WERI-Rb-1 (cell line): ENCODE measurements around the gene MPHOSPH9.

ENCODE experiments used
- DNase-seq: peaks from one replicate; pipeline ENCODE4 v3.0.0-alpha.2; 2020
- H3K27ac ChIP-seq: fragments of 250-450 bp; sonication (Bioruptor Pico); 2 replicates; pipeline ENCODE4 v1.5.1; 2020; ENCODE audit warnings: mild to moderate bottlenecking, moderate library complexity
- H3K27me3 ChIP-seq: fragments of 250-450 bp; sonication (Bioruptor Pico); 2 replicates; pipeline ENCODE4 v1.5.1; 2021; ENCODE audit warnings: mild to moderate bottlenecking, low read depth, moderate library complexity; ENCODE audit not compliant: insufficient read depth, severe bottlenecking
- H3K36me3 ChIP-seq: fragments of 250-450 bp; sonication (Bioruptor Pico); 2 replicates; pipeline ENCODE4 v1.5.1; 2020; ENCODE audit warnings: mild to moderate bottlenecking, moderate library complexity
- H3K4me3 ChIP-seq: 2 replicates; pipeline ENCODE4 v1.5.1; 2011; ENCODE audit warnings: low read depth, mild to moderate bottlenecking, control low read depth, low read length
- H3K9me3 ChIP-seq: fragments of 250-450 bp; sonication (Bioruptor Pico); 2 replicates; pipeline ENCODE4 v1.5.1; 2021; ENCODE audit warnings: mild to moderate bottlenecking, moderate library complexity; ENCODE audit not compliant: severe bottlenecking
- CTCF ChIP-seq: IDR thresholded peaks from 2 replicates; pipeline ENCODE4 v1.5.1; 2011; ENCODE audit warnings: low read depth, mild to moderate bottlenecking, control low read depth, inconsistent platforms, low read length

The MPHOSPH9 gene

DNA sequence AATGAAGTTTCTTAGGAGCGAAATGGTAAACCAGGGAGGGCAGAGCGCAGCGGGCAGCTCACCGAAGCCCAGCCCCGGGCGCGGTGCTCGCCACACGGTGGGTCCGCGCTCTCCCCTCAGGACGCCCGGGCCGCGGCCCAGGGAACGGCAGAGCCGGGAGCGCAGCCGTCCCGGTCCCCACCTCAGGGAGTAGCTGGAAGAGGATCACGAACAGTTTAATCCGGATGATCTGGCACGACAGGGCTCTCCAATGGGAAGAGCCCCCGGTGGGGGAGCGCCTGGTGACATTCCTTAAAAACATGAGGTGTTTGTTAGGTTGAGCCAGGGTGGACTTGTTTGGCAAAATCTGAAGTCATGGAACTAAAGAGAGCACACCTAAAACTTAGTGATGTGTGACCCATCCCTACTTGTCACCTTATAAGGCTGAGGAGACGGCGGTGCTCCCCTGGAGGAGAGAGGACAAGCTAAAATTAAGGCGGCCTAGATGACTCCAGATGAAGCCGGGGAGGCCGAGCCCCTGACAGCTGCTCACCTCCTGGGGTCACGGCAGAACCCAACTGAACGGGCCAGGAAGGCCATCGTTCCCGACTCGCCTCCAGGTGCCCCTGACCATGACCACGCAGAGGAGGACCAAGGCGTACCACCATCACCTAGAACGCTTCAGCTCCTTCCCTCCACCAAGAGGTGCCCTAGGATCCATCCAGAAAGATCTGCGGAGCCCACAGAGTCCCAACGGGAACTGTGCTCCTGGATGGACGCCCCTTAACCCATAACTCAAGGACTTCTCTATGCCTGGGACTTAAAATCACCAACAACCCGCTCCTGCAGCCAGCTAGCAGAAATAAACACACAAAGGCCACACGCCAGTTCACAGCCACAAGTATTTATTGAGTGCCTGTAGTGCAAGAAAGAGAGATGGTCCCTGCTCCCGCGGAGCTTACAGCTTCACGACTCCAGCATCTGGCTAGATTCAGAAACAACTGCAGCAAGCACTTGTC is 81.2 kb downstream of the MPHOSPH9 start:
- Histone ChIP-seq H3K27me3 (no peaks in the 10 kb centered on the region), H3K36me3 (peaks cover 23% of the 10 kb centered on the region), H3K9me3 (no peaks in the 10 kb centered on the region), H3K27ac (peak overlapping the region; percentile 78), H3K4me3 (peak overlapping the region; percentile 68)
- no peak for TF ChIP-seq CTCF
- peak; percentile 82 for DNase-seq

DNA sequence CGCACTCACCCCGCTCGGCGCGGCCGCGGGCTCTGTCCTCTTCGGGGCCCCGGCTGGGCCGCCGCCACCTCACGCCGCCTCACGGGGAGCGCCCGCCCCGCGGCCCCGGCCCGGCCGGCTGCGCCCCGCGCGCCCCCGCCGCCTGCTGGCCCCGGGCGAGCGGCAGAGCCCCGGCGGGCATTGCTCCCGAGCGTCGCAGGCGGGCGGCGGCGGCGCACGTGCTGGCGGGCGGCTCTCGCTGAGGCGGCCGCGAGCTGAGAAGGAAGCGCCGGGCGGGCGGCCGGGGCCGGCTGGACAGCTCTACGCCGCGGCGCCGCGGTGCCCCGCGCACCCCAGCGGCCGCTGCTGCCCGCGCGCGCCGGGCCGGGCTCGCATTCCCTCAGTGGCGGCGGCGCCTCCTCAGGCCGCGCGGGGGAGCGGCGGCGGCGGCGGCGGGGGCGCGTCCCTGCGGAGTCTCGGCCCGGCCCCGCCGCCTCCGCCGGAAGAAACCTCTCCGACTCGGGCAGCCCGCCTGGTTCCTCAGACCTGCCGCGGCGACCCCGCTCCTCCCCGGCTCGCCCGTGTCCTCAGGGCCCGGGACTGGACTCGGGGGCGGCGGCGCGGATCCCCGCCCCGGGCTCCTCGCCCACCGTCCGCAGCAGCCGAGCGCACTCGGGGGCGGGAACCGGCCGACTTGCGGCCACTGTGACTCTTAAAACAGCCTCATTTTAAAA is 82.0 kb downstream of the MPHOSPH9 start, which contains the start of gene PITPNM2:
Gene PITPNM2 (minus strand): TSS at position 347 of the 713 bp plus-strand sequence. CDS start 116,500 bp downstream, outside the sequence.
- no peaks in the 10 kb centered on the region for H3K27me3 ChIP-seq
- DNase-seq = no peak

DNA sequence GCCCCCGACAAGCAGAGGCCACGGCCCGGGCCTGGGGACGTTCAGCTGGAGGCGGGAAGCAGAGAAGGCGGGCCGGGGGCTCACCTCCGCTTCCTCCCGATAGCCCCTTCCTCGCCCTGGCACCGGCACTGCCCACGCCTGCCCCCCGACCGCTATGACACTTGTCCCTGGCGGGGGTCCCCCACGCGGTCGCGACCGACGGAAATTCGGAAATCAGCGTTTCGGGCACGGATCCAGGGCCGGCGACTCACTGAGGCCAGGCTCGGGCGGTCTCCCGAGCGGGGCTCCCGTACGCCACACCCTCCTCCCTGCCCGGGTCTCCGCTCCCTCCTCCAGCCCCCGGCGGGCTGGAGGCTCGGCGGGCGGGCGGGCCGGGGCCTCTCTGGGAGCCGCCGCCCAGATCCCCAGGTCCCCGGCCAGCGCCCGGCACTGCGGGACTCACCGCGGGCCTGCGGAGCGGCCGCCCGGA is 82.6 kb downstream of the MPHOSPH9 start:
- H3K36me3 ChIP-seq = peaks cover 14% of the 10 kb centered on the region
- no peak for DNase-seq
- H3K9me3 ChIP-seq = no peaks in the 10 kb centered on the region
- peak overlapping the region; percentile 19; the same call in 1 of the 2 replicates for H3K27ac ChIP-seq
- no peak for TF ChIP-seq CTCF
- H3K4me3 ChIP-seq = peak overlapping the region; percentile 56
- no peaks in the 10 kb centered on the region for H3K27me3 ChIP-seq

More for the DNA sequence above, 82.0 kb downstream of the MPHOSPH9 start, which contains the start of gene PITPNM2:
- H3K36me3 ChIP-seq = peaks cover 18% of the 10 kb centered on the region
- H3K9me3 ChIP-seq = no peaks in the 10 kb centered on the region
- H3K27ac ChIP-seq = peak within 1 kb of the TSS; percentile 78
- peak within 1 kb of the TSS; percentile 68 for H3K4me3 ChIP-seq
- TF ChIP-seq CTCF = no peak

GRCh38 chr12:123149501-123150274 is 83.3 kb downstream of the MPHOSPH9 start:
- Histone ChIP-seq H3K27ac (peak overlapping the region; percentile 19; the same call in 1 of the 2 replicates), H3K36me3 (peaks cover 8% of the 10 kb centered on the region), H3K27me3 (no peaks in the 10 kb centered on the region), H3K9me3 (no peaks in the 10 kb centered on the region), H3K4me3 (peak overlapping the region; percentile 56)
- TF ChIP-seq CTCF = no peak
- DNase-seq = no peak

- no peak for DNase-seq
Observed at GRCh38 chr12:123149088-123149487, 83.9 kb downstream of the MPHOSPH9 start.

More at GRCh38 chr12:123149088-123149487, 83.9 kb downstream of the MPHOSPH9 start:
- Histone ChIP-seq H3K27ac (no peak overlapping the region), H3K27me3 (no peaks in the 10 kb centered on the region), H3K4me3 (no peak overlapping the region), H3K36me3 (peaks cover 4% of the 10 kb centered on the region; the same call in 1 of the 2 replicates), H3K9me3 (no peaks in the 10 kb centered on the region)
- no peak for TF ChIP-seq CTCF
